Breast epithelium (tissue), 3 donors: ENCODE data around the gene PKHD1.

Experiments used
- POLR2A ChIP-seq: fragments of 450-650 bp; IDR thresholded peaks from one replicate; pipeline ENCODE4 v1.6.1; 2016; ENCODE audit warnings: antibody characterized with exemption, mild to moderate bottlenecking, moderate library complexity
- POLR2AphosphoS5 ChIP-seq, 3 donors: sonication (generic); formaldehyde crosslinking; IDR thresholded peaks; one replicate each; pipeline ENCODE4 v1.6.1; 2017; ENCODE audit warnings: antibody characterized with exemption in 3 of 3
- TF ChIP-seq, protein P1 (sequence below), 3 donors: fragments of 450-650 bp; IDR thresholded peaks; one replicate each; pipeline ENCODE4 v1.5.1; 2016 to 2017; ENCODE audit warnings: antibody characterized with exemption in 3 of 3, mild to moderate bottlenecking in 3 of 3, moderate library complexity in 3 of 3

DNA sequence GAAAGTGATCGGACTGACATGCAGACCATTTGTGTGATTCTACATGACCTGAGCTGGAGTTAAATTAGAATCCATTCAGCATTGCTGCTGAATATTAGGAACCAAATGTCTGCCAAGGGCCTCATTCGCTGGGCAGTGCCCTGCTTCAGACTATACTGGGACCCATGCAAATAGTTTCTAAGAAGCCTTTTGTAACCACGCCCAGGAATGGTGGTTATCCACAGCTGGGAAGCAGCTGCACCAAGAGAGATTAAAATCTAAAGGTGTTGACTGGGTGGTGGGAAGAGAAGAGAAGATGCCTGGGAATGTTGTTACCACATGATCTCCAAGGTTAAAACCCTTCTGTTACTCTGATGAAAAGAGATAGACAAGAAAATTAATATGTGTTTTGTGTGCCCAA is 156.8 kb downstream of the PKHD1 start:
- TF ChIP-seq, protein P1, sequence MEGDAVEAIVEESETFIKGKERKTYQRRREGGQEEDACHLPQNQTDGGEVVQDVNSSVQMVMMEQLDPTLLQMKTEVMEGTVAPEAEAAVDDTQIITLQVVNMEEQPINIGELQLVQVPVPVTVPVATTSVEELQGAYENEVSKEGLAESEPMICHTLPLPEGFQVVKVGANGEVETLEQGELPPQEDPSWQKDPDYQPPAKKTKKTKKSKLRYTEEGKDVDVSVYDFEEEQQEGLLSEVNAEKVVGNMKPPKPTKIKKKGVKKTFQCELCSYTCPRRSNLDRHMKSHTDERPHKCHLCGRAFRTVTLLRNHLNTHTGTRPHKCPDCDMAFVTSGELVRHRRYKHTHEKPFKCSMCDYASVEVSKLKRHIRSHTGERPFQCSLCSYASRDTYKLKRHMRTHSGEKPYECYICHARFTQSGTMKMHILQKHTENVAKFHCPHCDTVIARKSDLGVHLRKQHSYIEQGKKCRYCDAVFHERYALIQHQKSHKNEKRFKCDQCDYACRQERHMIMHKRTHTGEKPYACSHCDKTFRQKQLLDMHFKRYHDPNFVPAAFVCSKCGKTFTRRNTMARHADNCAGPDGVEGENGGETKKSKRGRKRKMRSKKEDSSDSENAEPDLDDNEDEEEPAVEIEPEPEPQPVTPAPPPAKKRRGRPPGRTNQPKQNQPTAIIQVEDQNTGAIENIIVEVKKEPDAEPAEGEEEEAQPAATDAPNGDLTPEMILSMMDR (IDR thresholded peaks at IDR 0.05), result no peak
- TF ChIP-seq POLR2A (no peak), POLR2AphosphoS5 (IDR thresholded peaks at IDR 0.05) (no peak)
